AG10803 (cell line): ENCODE measurements around the gene ZNRF4.

Experiments
- DNase-seq: peaks from one replicate; pipeline ENCODE4 v3.0.0; 2010; ENCODE audit warnings: low read depth
- H3K4me3 ChIP-seq: 2 replicates; pipeline ENCODE4 v1.5.1; 2011; ENCODE audit warnings: mild to moderate bottlenecking, low read length, control low read depth
- TF ChIP-seq, protein P1 (sequence below): conservative IDR thresholded peaks from 2 replicates; pipeline ENCODE4 v1.5.1; 2011; ENCODE audit warnings: mild to moderate bottlenecking, low read length, control low read depth, inconsistent platforms

ZNRF4 gene

DNA sequence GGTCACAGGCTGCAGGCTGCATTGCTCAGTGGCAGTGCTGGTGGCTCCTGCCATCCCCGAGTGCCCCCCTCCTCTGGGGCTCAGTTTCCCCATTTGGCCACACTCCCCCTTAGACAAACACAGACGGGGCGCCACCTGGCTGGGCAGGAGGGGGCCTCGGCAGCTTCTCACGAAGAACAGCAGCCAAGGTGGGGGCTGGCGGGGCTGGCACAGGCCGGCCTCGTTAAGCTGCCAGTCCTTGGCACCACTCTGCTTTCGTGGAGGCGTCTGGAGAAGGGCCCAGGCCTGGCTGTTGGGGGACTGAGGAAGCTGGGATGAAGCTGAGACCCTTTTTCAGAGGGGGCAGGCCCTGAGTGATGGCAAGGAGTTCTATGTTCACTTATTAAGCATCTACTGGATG is 3.7 kb upstream of the ZNRF4 start:
- no peak for DNase-seq
- no peak overlapping the region for H3K4me3 ChIP-seq
- TF ChIP-seq, protein P1, sequence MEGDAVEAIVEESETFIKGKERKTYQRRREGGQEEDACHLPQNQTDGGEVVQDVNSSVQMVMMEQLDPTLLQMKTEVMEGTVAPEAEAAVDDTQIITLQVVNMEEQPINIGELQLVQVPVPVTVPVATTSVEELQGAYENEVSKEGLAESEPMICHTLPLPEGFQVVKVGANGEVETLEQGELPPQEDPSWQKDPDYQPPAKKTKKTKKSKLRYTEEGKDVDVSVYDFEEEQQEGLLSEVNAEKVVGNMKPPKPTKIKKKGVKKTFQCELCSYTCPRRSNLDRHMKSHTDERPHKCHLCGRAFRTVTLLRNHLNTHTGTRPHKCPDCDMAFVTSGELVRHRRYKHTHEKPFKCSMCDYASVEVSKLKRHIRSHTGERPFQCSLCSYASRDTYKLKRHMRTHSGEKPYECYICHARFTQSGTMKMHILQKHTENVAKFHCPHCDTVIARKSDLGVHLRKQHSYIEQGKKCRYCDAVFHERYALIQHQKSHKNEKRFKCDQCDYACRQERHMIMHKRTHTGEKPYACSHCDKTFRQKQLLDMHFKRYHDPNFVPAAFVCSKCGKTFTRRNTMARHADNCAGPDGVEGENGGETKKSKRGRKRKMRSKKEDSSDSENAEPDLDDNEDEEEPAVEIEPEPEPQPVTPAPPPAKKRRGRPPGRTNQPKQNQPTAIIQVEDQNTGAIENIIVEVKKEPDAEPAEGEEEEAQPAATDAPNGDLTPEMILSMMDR: no peak

DNA sequence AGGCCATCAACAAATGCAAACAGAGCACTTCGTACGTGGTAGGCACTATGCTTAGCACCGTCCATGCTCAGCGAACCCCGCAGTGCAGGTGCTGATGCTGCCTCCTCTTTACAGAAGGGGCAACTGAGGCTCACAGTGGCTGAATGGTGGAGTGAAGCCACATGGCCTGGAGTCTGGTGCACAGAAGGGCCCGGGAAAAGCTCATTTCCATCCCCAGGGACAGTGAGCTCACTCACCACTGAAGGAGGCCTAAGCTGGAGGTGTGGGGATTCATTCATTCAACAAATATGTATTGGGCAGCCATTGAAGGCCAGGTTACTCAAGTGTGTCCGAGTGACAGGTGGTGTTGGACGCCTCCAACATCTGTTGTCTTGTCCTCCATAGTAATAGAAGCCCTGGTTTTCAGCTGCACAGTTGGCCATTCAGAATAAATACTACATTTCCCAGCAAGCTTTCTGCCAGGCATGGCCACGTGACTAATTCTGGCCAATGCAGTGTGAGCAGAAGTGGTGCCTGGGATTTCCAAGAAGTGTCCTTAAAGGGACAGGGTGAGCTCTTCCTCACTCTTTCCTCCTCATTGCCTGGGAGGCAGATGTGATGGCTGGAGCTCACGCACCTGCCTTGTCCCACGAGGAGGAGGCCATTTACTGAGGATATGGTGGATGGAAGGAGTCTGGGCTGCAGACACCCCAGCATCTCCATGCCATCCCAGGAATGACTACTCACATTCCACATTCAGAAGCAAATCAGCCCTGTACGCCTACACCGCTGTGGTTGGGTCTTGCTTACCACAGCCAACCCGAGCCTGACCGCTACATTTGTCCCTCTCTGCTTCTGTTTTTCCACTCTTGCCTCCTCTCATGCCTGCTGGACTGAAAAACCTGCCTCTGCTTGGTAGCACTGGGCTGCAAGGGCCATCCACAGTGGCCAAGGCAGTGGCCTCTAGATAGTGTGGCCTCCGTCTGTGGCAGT is 2.3 kb upstream of the ZNRF4 start:
- H3K4me3 ChIP-seq: no peak overlapping the region
- peak; percentile 8 for DNase-seq
- TF ChIP-seq, protein P1: no peak

DNA sequence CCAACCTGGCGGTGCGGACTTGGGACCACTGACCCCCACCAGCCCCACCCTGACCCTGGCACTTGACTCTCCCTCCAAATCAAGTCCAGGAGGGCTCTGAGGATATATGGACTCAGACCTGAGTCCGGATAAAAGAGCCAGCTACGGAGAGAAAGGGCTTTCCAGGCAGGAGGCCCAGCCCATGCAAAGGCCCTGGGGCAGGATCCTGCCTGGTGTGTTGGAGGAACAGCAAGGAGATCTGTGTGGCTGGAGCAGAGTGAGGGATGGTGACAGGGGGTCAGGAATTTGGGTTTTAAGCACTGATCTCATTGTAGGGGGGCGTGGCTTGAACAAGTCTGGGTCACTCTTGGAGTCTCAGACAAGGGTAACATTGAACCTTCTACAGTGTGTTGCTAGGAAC is 474 bp upstream of the ZNRF4 start:
- TF ChIP-seq, protein P1: no peak
- DNase-seq: no peak
- H3K4me3 ChIP-seq: no peak overlapping the region

DNA sequence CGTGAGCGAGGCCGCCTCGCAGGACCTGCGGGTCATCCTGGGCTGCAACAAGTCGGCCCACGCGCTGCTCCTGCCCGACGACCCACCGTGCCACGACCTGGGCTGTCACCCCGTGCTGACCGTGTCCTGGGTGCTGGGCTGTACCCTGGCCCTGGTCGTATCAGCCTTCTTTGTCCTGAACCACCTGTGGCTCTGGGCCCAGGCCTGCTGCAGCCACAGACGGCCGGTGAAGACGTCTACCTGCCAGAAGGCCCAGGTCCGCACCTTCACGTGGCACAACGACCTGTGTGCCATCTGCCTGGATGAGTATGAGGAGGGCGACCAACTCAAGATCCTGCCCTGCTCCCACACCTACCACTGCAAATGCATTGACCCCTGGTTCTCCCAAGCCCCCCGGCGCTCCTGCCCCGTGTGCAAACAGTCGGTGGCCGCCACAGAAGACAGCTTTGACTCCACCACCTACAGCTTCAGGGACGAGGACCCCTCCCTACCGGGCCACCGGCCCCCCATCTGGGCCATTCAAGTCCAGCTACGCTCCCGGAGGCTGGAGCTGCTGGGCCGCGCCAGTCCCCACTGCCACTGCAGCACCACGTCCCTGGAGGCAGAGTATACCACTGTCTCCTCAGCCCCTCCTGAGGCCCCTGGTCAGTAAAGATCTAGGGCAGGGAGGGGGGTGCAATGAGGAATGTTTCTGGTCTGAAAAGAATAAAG is 1.1 kb downstream of the ZNRF4 start:
- TF ChIP-seq, protein P1: no peak
- DNase-seq: no peak
- H3K4me3 ChIP-seq: no peak overlapping the region

DNA sequence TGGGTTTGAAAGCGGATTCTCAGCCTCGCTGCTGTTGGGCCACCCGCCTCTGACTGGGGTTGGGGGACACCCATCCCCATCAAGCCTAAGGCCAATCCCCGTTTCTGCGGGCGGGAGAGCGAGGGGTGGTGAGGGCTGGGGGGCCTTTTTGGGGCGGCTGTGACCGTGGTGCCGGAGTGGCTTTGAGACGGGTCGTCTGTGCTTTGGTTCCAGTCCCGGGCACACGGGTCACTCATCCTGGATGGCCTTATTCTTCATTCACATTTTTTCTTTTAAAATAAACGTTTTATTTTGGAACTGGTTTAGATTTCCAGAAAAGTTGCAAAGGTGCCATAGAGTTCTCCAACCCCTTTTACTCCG is 1.6 kb downstream of the ZNRF4 start:
- no peak overlapping the region for H3K4me3 ChIP-seq
- no peak for DNase-seq
- TF ChIP-seq, protein P1: no peak

DNA sequence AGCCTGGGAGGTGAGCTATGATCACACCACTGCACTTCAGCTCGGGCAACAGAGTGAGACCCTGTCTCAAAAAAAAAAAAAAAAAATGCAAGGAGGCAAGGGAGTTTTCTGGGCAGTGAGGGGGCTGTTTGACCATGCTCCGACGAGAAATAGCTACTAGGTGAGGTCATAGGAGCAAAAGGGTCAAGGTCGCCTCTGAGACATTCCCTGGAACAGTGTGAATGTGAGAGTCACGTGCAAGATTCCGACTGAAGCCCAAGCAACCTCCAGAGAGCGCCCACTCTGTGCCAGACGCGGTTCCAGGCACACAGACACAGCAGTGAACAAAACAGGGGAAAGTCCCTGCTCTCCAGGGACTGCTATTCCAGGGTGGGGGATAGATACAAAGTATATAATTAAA is 2.5 kb downstream of the ZNRF4 start:
- DNase-seq: no peak
- H3K4me3 ChIP-seq: no peak overlapping the region
- TF ChIP-seq, protein P1: no peak

DNA sequence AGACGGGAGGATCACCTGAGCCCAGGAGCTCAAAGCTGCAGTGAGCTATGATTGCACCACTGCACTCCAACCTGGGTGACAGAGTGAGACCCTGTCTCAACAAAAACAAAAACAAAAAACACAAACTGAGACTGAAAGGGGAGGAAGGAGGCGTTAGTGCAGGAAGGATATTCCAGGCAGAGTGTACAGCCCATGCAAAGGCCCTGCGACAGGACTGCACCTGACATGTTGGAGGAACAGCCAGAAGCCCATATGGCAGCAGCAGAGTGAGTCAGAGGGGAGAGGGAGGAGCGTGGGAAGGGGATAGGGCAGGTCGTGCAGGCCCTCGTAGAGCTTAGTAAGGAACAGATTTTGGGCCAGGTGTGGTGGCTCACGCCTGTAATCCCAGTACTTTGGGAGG is 3.2 kb downstream of the ZNRF4 start:
- H3K4me3 ChIP-seq: no peak overlapping the region
- no peak for DNase-seq
- TF ChIP-seq, protein P1: no peak
